HG03432 (cell line): Measurements from ENCODE around the gene UTY.

Experiments
- ATAC-seq: cut with Tn5 transposase; IDR thresholded peaks from one replicate; pipeline ENCODE4 v1.9.1; 2021; ENCODE audit warnings: mild to moderate bottlenecking, moderate library complexity; ENCODE audit not compliant: unreplicated experiment

Gene UTY

DNA sequence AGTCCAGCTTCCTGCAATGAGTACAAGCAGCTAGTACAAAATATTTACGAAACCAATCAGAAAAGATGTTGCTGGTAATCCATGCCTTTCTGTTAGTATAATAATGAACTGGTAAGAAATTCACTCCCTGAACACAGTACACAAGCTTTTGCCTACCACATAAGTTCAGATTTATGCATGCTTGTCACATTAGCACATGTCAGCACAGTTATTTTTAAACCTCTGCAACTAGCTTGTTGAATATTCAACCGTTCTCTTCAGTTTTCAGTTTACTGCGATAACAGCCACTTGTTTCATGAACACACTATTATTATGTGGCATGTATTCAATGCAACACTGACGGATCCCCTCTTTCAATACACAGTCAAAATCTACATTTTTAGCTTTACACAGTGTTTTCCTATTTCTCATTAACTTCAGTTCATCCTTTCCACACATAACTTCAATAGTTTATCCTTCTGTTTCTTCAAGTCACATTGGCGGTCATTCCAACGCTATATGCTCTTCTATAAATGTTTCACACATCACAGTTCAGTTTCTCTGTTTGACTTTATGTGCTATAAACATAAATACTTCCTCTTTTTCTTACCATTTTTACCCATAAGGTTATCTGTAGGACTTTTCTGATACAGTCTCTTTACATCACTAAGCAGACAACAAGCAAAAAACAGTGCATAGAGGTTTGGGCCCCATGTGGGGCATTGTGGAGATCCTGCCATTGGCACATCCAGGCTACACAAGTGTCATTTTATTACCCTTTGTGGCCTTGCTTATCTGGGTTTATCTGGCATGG lies 62.8 kb downstream of the UTY start:
- ATAC-seq, result peak; percentile 87

DNA sequence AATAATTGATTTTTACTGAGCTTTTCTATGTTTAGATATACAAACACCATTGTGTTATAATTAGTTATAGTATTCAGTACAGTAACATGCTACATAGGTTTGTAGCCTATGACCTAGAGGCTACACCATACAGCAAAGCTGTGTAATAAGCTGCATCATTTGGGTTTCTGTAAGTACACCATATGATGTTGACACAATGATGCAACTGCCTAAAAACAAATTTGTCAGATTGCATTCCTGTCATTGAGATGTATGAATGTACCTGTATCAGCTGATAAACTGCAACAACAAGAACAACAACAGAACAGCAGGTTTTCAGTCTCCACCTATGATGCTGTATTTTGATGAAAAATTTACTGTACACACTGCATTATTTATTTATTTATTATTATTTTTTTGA lies 64.3 kb downstream of the UTY start:
- no peak for ATAC-seq

DNA sequence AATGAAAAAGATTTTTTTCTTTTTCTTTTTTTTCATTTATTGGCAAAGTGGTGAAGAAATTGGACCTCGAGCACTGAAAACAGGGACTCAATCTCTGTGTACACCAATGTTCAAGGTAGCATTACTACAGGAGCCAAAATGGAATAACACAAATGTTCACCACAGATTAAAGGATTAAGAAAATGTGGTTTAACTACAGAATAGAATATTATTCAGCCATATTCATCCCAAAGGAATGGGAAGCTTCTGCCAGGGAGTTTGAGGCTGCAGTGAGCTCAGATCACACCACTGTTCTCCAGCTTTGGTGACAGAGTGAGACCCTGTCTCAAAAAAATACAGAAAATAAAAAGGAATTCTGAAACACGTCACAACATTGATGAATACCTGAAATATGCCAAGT lies 81.0 kb downstream of the UTY start:
- no peak for ATAC-seq

DNA sequence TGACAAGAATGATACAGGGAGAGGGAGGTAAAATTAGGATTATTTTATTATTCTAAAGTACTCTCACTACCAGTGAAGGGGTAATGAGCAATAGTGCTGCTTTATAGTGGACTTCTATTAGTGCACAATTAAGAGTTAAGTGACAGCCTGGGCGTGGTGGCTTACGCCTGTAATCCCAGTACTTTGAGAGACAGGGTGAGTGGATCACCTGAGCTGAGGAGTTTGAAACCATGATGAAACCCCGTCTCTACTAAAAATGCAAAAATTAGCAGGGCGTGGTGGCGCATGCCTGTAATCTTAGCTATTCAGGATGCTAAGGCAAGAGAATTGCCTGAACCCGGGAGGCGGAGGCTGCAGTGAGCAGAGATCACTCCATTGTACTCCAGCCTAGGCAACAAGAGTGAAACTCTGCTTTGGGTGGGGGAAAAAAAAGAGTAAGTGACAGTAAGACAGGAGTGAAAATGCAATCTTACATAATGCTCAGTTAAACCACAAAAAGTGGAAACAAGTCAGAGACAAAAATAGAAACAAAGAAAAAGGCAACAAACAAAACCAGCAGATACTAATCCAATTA lies 98.6 kb downstream of the UTY start:
- peak; percentile 84 for ATAC-seq

DNA sequence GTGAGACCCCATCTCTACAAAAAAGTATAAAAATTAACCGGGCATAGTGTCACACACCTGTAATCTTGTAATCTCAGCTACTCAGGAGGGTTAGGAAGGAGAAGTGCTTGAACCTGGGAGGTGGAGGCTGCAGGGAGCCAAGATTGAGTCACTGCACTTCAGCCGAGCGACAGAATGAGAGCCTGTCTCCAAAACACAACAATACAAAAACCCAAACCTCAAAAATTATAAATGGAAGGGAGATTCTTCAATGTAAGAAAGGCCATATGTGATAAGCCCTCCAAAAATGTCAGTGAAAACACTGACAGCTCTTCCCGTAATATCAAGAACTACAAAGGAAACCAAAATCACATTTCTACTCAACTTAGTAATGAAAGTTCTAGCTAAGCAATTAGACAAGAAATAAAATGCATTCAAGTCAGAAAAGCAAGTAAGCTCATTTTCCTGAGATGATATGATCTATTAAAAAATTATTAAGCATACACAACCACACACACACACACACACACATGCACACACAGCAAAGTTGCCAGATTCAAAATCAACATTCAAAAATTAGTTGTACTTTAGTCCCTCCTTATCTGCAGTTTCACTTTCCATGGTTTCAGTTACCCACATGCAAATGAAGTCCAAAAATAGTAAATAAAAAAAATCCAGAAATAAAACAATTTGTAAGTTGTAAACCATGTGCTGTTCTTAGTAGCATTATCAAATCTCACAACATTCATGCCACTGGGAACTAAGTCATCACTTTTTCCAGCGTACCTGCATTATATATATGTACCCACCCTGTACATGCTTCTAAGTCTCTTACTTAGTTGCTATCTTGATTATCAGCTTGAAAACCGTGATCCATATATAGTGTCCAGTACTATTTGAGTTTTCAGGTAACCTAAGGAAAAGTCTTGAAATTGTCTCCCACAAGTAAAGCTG lies 108.7 kb downstream of the UTY start:
- no peak for ATAC-seq

DNA sequence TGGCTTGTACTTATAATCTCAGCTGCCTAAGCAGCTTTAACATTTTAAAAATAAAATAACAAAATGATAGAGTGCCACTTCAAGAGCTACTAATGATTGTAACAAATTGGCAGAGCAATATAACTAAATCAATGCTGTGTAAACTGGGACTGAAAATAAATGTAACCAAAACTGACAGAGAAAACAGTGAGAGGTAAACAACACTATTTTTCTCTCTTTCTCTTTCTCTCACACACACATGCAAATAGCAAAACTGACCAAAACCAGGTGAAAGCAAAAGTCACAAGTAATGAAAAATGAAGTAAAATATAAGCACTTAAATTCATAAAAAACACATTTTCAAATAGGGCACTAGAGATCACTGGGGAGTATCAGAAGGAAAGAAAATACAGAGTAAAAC lies 109.6 kb downstream of the UTY start:
- no peak for ATAC-seq

DNA sequence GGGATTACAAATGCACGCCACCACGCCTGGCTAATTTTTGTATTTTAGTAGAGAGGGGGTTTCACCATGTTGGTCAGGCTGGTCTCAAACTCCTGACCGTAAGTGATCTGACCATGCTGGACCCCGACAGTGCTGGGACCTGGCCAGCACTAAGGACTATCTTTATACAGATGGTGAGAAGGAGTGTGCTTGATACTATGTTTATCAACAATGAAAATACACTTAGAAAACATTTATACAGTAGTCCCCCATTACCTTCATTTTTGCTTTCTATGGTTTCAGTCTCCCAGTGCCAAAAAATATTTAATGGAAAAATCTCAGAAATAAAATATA lies 111.4 kb downstream of the UTY start:
- no peak for ATAC-seq

DNA sequence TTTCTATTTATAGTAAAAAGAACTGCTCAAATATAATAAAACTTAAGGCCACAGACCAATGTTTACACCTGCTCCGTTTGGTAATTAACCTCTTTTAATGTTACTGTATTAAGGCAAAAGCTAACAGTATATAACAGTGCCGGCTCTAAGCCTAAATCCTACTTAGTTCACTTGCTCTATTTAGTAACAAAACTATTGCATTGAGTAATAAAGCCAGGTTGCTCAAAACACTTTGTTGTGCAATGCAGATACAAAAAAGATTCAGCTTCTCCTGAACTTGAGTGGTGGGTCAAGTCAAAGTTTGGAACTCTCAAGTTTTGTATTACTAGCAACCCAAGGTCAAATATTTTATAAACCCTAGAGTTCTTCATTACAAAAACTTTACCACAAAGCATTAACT lies 116.2 kb downstream of the UTY start:
- no peak for ATAC-seq

DNA sequence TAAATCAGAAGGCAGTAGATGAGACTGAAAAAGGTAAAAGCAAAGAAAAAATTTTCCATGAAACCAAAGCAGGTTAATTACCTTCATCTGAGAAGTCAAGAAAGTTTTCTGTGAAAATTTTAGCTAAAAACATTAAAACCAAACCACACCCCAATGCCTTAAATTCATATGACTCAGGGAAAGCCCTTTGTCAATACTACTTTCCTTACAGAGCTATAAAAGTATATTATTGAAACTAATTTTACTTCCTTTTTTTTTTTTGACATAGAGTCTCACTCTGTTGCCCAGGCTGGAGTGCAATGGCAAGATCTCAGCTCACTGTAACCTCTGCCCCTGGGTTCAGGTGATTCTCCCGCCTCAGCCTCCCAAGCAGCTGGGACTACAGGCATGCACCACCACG lies 117.2 kb downstream of the UTY start:
- ATAC-seq, result peak; percentile 76

DNA sequence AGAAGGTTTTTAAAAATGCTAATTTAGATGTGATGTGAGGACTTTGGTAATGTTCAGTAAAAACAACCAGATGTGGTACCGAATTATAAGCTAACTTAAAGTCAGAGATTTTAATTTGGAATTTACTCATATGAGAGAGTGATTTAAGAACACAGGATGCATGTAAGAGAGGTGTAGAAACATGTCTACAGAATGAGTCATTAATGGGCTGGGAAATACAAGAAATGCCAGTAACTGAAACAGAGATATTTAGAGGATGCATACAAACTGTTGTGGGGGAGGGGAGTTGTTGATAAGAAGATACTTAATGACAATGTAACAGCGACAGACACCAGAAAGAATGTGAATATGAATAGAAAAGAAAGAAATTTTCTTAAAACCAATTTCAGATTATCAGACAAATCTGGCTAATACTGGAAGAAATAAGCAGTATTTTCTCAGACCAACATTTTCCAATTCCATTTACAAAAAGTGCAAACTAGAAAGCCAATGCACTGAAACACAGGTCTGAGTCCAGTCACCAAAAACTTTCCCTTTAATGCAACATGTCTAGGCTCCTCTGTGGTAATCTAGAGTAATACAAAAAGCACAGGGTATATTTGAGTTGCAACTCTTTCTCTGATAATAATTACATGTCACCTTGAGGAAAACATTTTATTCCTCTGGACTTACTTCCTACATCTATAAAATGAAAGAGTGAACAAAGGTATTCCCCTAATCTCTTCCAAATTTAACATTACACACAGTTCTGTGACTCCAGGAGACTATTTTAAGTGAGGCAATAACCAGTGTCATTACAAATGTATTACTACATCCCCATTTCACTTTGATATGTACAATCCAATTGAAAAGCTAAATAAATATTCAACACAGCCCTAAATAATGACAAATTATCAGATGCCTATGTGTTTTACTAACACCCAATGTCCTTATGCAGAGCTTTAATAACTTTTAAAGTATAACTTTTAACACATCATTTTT lies 117.9 kb downstream of the UTY start:
- ATAC-seq, result peak; percentile 65

DNA sequence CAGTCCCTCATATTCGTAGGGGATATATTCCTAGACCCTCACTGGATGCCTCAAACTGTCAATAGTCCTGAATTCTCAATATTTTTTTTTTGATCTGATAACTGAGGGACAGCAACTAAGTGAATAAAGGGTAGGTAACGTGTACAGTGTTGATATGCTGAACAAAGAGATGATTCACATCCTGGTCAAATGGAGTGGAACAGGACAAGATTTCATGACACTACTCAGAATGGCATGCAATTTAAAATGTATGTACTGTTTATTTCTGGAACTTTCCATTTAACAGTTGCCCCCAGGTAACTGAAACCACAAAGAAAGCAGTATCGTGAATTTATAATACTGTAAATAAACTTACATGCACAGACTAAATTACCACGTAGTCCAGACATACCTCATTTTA lies 128.4 kb downstream of the UTY start:
- ATAC-seq, result no peak

DNA sequence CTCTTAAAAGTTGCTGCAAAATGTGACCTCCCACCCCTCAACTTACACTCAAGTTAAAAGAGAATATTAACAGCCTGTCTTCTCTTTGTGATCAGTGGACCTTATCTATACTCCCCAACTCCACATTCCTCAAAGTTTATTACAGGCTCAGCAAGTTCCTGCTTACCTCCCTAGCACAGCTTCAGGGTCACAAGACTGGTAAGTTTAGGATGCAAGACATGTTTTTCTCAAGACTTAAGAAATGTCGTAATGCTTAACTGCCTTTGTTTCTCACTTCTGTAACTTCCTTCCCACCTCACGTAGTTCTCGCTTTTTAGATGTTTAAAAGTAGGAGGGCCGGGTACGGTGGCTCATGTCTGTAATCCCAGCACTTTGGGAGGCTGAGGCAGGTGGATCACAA lies 132.7 kb downstream of the UTY start:
- no peak for ATAC-seq

DNA sequence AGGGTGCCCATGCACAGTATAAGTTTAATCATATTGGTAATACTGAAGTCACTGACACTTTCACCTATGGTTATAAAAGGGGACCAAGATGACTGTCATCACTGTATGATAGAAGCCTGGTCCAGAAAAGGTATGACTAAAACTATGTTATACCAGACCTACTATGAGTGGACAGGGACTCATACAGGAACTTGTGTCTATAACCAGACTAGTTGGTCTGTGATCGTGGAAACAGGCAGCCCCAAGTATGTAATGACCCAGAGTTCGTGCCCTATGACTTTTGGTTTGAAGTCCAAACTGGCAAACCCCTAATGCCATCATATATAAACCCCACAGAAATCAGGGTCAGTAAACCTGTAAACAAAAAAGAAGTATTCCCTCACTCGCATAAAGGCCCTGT lies 134.3 kb downstream of the UTY start:
- ATAC-seq, result no peak

DNA sequence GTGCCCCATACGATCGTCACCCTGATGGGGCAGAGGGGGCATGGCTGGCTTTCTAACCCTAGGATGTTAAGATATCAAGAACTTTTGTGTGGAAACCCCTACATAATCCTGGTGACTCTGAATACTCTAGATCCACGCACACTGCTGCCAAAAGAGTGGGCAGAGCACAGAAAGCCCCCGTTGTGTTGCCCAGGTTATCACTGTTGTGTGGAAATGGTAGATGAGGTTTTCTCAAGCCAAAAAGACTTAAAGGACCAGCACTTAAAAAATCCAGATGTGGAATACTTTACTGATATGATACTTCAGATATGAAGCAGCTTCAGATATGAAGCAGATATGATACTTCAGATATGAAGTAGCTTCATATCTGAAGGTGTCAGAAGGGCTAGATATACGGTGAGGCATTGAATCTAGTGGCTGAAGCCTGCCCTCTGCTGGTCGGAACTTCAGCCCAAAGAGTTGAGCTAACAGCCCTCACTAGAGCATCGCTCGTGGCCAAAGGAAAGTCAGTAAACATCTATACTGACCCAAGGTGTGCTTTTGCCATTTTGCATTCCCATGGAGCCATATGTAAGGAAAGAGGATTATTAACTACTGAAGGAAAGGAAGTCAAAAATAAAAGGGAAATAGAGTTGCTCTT lies 136.4 kb downstream of the UTY start:
- peak; percentile 65 for ATAC-seq

DNA sequence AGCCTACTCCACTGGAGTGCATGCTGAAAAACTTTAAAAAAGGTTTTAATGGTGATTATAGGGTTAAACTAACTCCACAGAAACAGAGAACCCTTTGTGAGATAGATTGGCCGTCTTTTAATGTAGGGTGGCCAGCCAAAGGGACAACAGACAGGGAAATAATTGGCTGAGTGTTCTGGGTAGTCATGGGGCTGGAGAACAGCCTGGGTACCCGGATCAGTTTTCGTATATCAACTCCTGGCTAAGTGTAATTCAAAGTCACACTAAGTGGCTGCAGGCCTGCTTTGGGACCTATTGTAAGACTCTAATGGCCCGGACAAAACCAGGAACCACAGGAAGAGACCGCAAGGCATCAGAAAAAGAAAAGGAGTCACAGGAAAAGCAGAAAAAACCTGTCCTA lies 139.9 kb downstream of the UTY start:
- ATAC-seq, result no peak

DNA sequence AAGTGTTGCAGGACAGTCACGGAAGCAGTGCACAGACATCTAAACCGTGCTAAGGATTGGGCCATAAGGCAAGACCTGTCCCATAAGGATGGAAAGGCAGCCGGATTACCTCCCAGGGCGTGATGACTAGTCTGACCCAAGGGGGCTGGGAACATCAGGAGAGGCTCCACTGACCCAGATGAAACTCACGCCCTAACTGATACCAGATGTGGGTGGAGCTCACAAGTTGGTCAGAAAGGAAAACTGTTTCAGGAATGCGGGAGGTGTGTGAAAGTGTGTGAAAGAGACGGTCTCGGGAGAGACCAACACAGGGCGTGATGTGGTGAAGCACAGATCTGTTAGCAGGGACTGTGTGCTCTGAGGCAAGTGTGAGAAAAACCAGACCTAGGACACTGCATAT lies 140.5 kb downstream of the UTY start:
- ATAC-seq, result no peak

DNA sequence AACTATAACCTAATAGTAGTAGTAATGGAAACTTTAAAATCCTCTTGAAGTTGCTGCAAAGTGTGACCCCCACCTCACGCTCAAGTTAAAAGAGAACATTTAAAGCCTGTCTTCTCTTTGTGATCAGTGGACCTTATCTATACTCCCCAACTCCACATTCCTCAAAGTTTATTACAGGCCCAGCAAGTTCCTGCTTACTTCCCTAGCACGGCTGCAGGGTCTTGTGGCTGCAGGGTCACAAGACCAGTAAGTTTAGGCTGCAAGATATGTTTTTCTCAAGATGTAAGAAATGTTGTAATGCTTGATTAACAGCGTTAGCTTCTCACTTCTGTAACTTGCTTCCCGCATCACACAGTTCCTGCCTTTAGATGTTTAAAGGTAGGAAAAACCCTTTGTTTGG lies 141.1 kb downstream of the UTY start:
- ATAC-seq, result no peak

DNA sequence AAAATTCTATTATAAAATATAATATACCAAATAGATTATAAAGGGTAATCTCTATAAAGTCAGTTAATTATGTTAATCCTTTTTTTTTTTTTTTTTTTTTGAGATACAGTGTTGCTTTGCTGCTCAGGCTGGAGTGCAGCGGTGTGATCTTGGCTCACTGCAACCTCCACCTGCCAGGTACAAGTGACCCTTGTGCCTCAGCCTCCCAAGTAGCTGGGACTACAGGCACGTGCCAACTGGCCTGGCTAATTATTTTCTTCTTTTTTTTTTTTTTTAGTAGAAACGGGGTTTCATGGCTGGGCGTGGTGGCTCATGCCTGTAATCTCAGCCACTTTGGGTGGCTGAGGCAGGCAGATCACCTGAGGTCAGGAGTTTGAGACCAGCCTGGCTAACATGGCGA lies 141.9 kb downstream of the UTY start:
- no peak for ATAC-seq

DNA sequence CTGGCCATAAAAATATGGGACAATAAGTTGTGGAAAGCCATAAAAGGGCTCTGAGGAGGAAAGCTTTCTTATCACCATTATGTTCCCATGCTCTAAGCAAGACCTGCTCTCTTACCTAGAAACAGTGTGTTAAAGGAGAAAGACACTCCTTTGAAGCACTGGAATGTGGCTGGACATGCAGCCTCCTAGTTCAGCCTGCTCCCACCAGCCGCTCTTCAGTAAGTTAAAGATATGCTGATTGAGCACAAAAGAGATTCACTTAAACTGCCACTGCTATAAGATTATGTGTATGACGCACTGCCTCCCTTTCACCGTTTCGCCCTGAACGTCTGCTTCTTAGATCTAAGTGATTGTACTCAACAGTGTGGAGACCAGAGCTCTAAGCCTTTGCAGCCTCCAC lies 146.0 kb downstream of the UTY start:
- no peak for ATAC-seq

DNA sequence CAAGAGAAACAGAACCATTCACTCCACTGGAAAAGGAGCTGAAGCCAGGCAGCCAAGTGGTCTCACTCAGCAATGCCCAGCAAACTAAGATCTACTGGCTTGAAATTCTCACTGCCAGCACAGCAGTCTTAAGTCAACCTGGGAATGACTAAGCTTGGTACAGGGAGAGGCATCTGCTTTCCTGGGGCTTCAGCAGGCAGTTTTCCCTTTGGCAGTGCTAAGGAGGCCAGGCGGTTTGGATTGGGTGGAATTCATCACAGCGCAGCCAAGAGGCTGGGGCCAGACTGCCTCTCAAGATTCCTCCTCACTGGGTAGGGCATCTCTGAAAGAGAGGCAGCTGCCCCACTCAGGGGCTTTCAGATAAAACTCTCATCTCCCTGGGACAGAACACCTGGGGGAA lies 149.2 kb downstream of the UTY start:
- ATAC-seq, result no peak
